K562 (cell line): Measurements from ENCODE around the gene PSMD8. TPM values are rescaled to one million over a fixed set of nuclear protein-coding genes. Genes with fewer than 3 reads are reported as not detected.

Experiments used
- BDP1 ChIP-seq: IDR thresholded peaks from 3 replicates; pipeline ENCODE4 v1.6.1; 2011; ENCODE audit not compliant: insufficient read length, insufficient read depth
- CC2D1A ChIP-seq: fragments of 450-650 bp; IDR thresholded peaks from 2 replicates; pipeline ENCODE4 v1.6.1; 2017; ENCODE audit warnings: mild to moderate bottlenecking
- CEBPB ChIP-seq: fragments of 450-650 bp; IDR thresholded peaks from 2 replicates; pipeline ENCODE4 v1.6.1; 2016; ENCODE audit warnings: missing genetic modification characterization, missing compliant biosample characterization
- CHD1 ChIP-seq: fragments of 200-600 bp; sonication (generic); IDR thresholded peaks from one replicate; pipeline ENCODE4 v1.6.1; 2012; ENCODE audit warnings: mild to moderate bottlenecking, moderate library complexity, low read length, inconsistent platforms
- ELK3 ChIP-seq: fragments of 450-650 bp; formaldehyde crosslinking; IDR thresholded peaks from 2 replicates; pipeline ENCODE4 v1.4.0; 2020; ENCODE audit warnings: mild to moderate bottlenecking
- ETV5 ChIP-seq: sonication (generic); formaldehyde crosslinking; IDR thresholded peaks from 2 replicates; pipeline ENCODE4 v1.4.0; 2020; ENCODE audit warnings: low read depth, mild to moderate bottlenecking, missing genetic modification reagents
- HINFP ChIP-seq: fragments of 450-650 bp; conservative IDR thresholded peaks from 2 replicates; pipeline ENCODE4 v1.6.1; 2016; ENCODE audit warnings: missing genetic modification characterization, low read depth, mild to moderate bottlenecking, control low read depth, missing compliant biosample characterization
- KLF1 ChIP-seq: fragments of 450-650 bp; IDR thresholded peaks from 2 replicates; pipeline ENCODE4 v1.6.1; 2016; ENCODE audit warnings: missing genetic modification characterization, missing compliant biosample characterization
- MITF ChIP-seq: IDR thresholded peaks from 2 replicates; pipeline ENCODE4 v1.6.1; 2014; ENCODE audit warnings: antibody characterized with exemption
- NKRF ChIP-seq: fragments of 450-650 bp; IDR thresholded peaks from 2 replicates; pipeline ENCODE4 v1.6.1; 2016; ENCODE audit warnings: borderline replicate concordance
- NR2C2 ChIP-seq, 2 experiments: fragments of 200-800 bp in 1 of 2; sonication (Bioruptor generic) in 1 of 2; sonication (generic) in 1 of 2; formaldehyde crosslinking in 1 of 2; IDR thresholded peaks; 2 replicates each; pipeline versions ENCODE4 v1.6.1 to v1.8.0; 2016 to 2022; ENCODE audit warnings: mild to moderate bottlenecking in 1 of 2, missing compliant biosample characterization in 1 of 2, missing genetic modification characterization in 1 of 2, missing genetic modification reagents in 1 of 2
- PPARD ChIP-seq: fragments of 250-450 bp; sonication (Bioruptor Pico); IDR thresholded peaks from 2 replicates; pipeline ENCODE4 v1.8.0; 2022; ENCODE audit warnings: inconsistent platforms, mild to moderate bottlenecking, moderate library complexity
- RBM22 ChIP-seq: fragments of 200-400 bp; formaldehyde crosslinking; IDR thresholded peaks from 2 replicates; pipeline ENCODE4 v1.6.1; 2018; ENCODE audit warnings: low read length, low read depth; ENCODE audit not compliant: poor library complexity, severe bottlenecking
- STAT6 ChIP-seq: sonication (generic); formaldehyde crosslinking; IDR thresholded peaks from 2 replicates; pipeline ENCODE4 v1.8.1; 2023; ENCODE audit warnings: mild to moderate bottlenecking, missing genetic modification reagents
- TBP ChIP-seq: optimal IDR thresholded peaks from 2 replicates; pipeline ENCODE3; 2011; ENCODE audit warnings: low read depth, low read length, improper control_type of control experiment
- TCF3 ChIP-seq: sonication (generic); formaldehyde crosslinking; IDR thresholded peaks from 2 replicates; pipeline ENCODE4 v1.4.0; 2020; ENCODE audit warnings: mild to moderate bottlenecking, missing genetic modification reagents
- ZBTB7A ChIP-seq: IDR thresholded peaks from 2 replicates; pipeline ENCODE4 v1.6.1; 2011; ENCODE audit warnings: low read depth, mild to moderate bottlenecking, low read length, moderate library complexity, borderline replicate concordance; ENCODE audit not compliant: control insufficient read depth
- ZNF717 ChIP-seq: fragments of 250-450 bp; sonication (Bioruptor Pico); IDR thresholded peaks from 2 replicates; pipeline ENCODE4 v1.5.0; 2021
- ZZZ3 ChIP-seq: fragments of 450-650 bp; IDR thresholded peaks from 2 replicates; pipeline ENCODE4 v1.6.1; 2016; ENCODE audit warnings: antibody characterized with exemption, mild to moderate bottlenecking, moderate library complexity
- polyA plus RNA-seq, 8 experiments: library from polyadenylated mRNA; depleted of rRNA in 4 of 8; stranded (reverse) in 5 of 8; unstranded in 3 of 8; fragments of >200 nt; fragmentation: Nextera tagmentation in 2 of 8; fragmentation: Illumina TruSeq in 1 of 8; extraction: Ambion mirVana in 2 of 8; extraction: Trizol in 1 of 8; gene quantifications; 2 replicates each; pipeline versions ENCODE4 v1.2.1 to v1.2.3, GENCODE V29; 2011 to 2014; ENCODE audit warnings: inconsistent platforms in 1 of 8, missing spikeins in 1 of 8
- total RNA-seq, 7 experiments: library from RNA; depleted of rRNA in 6 of 7; stranded (reverse); fragments of >200 nt in 6 of 7; fragmentation: Illumina TruSeq in 2 of 7; extraction: Trizol in 2 of 7; gene quantifications; 2 replicates each; pipeline versions ENCODE4 v1.2.1 to v1.2.3, GENCODE V29; 2011 to 2021; ENCODE audit warnings: low replicate concordance in 1 of 7

PSMD8 gene
- total and polyA plus RNA-seq, 9 of the 15 experiments (the other 6 are each of a cell fraction or from before 2014, with no cell fraction given) = 130 to 583 (median 315) TPM

- TF ChIP-seq TBP = peak; percentile 36
- TF ChIP-seq ZNF717 (CRISPR knock-in tag) = no peak
- no peak for TF ChIP-seq NR2C2 (CRISPR knock-in tag; IDR thresholded peaks at IDR 0.05)
- TF ChIP-seq NR2C2 (tag; IDR thresholded peaks at IDR 0.05) = peak; percentile 40; the same call in 1 of the 2 replicates
- no peak for TF ChIP-seq CEBPB (tag)
- TF ChIP-seq NKRF = peak; percentile 88
- no peak for TF ChIP-seq KLF1 (tag)
- TF ChIP-seq PPARD = no peak
- no peak for TF ChIP-seq ELK3 (CRISPR knock-in tag)
- no peak for TF ChIP-seq BDP1
- no peak for TF ChIP-seq ZBTB7A
- TF ChIP-seq RBM22 = no peak
- no peak for TF ChIP-seq ZZZ3
- TF ChIP-seq ETV5 (CRISPR knock-in tag) = peak; percentile 69; the same call in 1 of the 2 replicates
- no peak; the same call in 1 of the 2 replicates for TF ChIP-seq TCF3
- TF ChIP-seq STAT6 (CRISPR knock-in tag) = no peak
- TF ChIP-seq HINFP (tag) = no peak
- peak; percentile 17 for TF ChIP-seq CC2D1A
- no peak for TF ChIP-seq MITF
- no peak for TF ChIP-seq CHD1
Measured at GRCh38 chr19:38335949-38336637, 38.3 kb upstream of the PSMD8 start (continued).
